ENCODE measurements around the gene LBHD2. TPM values are rescaled to one million over a fixed set of nuclear protein-coding genes. Genes with fewer than 3 reads are reported as not detected.
"Not testable (repeated sequence)": the region's sequence is repeated elsewhere in the genome, so short reads cannot be mapped to it uniquely, and the experiment has no call there.

Gene LBHD2
- total RNA-seq, 1 donor from 2014 or later: not detected

GRCh38 chr14:103043257-103044015, 40.6 kb upstream of the LBHD2 start:
- Histone ChIP-seq H3K9ac (ENCODE audit: low read length) (no peak overlapping the region), H4K20me1 (ENCODE audit: insufficient read depth, low read length) (peaks cover 93% of the 10 kb centered on the region), H3K9me3 (ENCODE audit: insufficient read depth, low read depth, low read length) (no peaks in the 10 kb centered on the region), H3K4me2 (ENCODE audit: low read length) (no peak overlapping the region), H3K27ac (ENCODE audit: low read depth, low read length) (no peak overlapping the region), H3K36me3 (ENCODE audit: insufficient read depth, low read length) (peaks cover 2% of the 10 kb centered on the region), H2AFZ (ENCODE audit: low read depth, low read length) (no peak overlapping the region), H3K27me3 (ENCODE audit: insufficient read depth, low read length) (no peaks in the 10 kb centered on the region), H3K4me1 (ENCODE audit: insufficient read depth, low read length) (no peaks in the 10 kb centered on the region), H3K4me3 (ENCODE audit: insufficient read depth, low read depth, low read length) (no peak overlapping the region), H3K79me2 (ENCODE audit: insufficient read depth, low read length) (peaks cover 98% of the 10 kb centered on the region)
- Mint-ChIP-seq H3K27ac (ENCODE audit: unreplicated experiment) (no peak overlapping the region), H3K4me1 (ENCODE audit: low read depth, unreplicated experiment) (peaks cover 14% of the 10 kb centered on the region), H3K36me3 (ENCODE audit: low read depth, unreplicated experiment) (peaks cover 22% of the 10 kb centered on the region), H3K4me3 (ENCODE audit: unreplicated experiment) (no peak overlapping the region), H3K9me3 (ENCODE audit: unreplicated experiment) (no peaks in the 10 kb centered on the region), H3K27me3 (ENCODE audit: low read depth, unreplicated experiment) (no peaks in the 10 kb centered on the region)
- TF ChIP-seq EZH2 (IDR thresholded peaks at IDR 0.05; ENCODE audit: insufficient read depth, low read length) (no peak), CTCF (IDR thresholded peaks at IDR 0.05; ENCODE audit: insufficient read depth, low read depth, low read length) (no peak)
- FAIRE-seq (no peak), DNase-seq (ENCODE audit: low read depth) (no peak)

- no peak for FAIRE-seq
- TF ChIP-seq CTCF (IDR thresholded peaks at IDR 0.05; ENCODE audit: insufficient read depth, low read depth, low read length) (no peak), EZH2 (IDR thresholded peaks at IDR 0.05; ENCODE audit: insufficient read depth, low read length) (no peak)
- Mint-ChIP-seq H3K27me3 (ENCODE audit: low read depth, unreplicated experiment) (no peaks in the 10 kb centered on the region), H3K36me3 (ENCODE audit: low read depth, unreplicated experiment) (peaks cover 22% of the 10 kb centered on the region), H3K27ac (ENCODE audit: unreplicated experiment) (no peak overlapping the region), H3K4me3 (ENCODE audit: unreplicated experiment) (peak overlapping the region; percentile 8), H3K4me1 (ENCODE audit: low read depth, unreplicated experiment) (peaks cover 16% of the 10 kb centered on the region), H3K9me3 (ENCODE audit: unreplicated experiment) (no peaks in the 10 kb centered on the region)
- Histone ChIP-seq H3K27me3 (ENCODE audit: insufficient read depth, low read length) (no peaks in the 10 kb centered on the region), H3K4me1 (ENCODE audit: insufficient read depth, low read length) (no peaks in the 10 kb centered on the region), H3K9ac (ENCODE audit: low read length) (no peak overlapping the region), H2AFZ (ENCODE audit: low read depth, low read length) (no peak overlapping the region), H3K27ac (ENCODE audit: low read depth, low read length) (no peak overlapping the region), H3K4me2 (ENCODE audit: low read length) (peak overlapping the region; percentile 13), H3K9me3 (ENCODE audit: insufficient read depth, low read depth, low read length) (no peaks in the 10 kb centered on the region), H3K36me3 (ENCODE audit: insufficient read depth, low read length) (peaks cover 2% of the 10 kb centered on the region), H4K20me1 (ENCODE audit: insufficient read depth, low read length) (peaks cover 95% of the 10 kb centered on the region), H3K79me2 (ENCODE audit: insufficient read depth, low read length) (peaks cover 97% of the 10 kb centered on the region), H3K4me3 (ENCODE audit: insufficient read depth, low read depth, low read length) (no peak overlapping the region)
- no peak for DNase-seq (ENCODE audit: low read depth)
Observed at GRCh38 chr14:103045371-103045869, 38.6 kb upstream of the LBHD2 start.

GRCh38 chr14:103047453-103047852, 36.6 kb upstream of the LBHD2 start:
- H3K9me3 Mint-ChIP-seq (ENCODE audit: unreplicated experiment); H3K9me3 ChIP-seq (ENCODE audit: insufficient read depth, low read depth, low read length); DNase-seq (ENCODE audit: low read depth); H3K4me3 ChIP-seq (ENCODE audit: insufficient read depth, low read depth, low read length); H3K27ac ChIP-seq (ENCODE audit: low read depth, low read length); H3K4me1 ChIP-seq (ENCODE audit: insufficient read depth, low read length); H3K36me3 ChIP-seq (ENCODE audit: insufficient read depth, low read length); H2AFZ ChIP-seq (ENCODE audit: low read depth, low read length); H3K27me3 Mint-ChIP-seq (ENCODE audit: low read depth, unreplicated experiment); H3K27ac Mint-ChIP-seq (ENCODE audit: unreplicated experiment); H3K4me3 Mint-ChIP-seq (ENCODE audit: unreplicated experiment); FAIRE-seq; H3K4me2 ChIP-seq (ENCODE audit: low read length); H3K9ac ChIP-seq (ENCODE audit: low read length); H3K27me3 ChIP-seq (ENCODE audit: insufficient read depth, low read length): not testable (repeated sequence)
- Mint-ChIP-seq H3K36me3 (ENCODE audit: low read depth, unreplicated experiment) (peaks cover 10% of the 10 kb centered on the region), H3K4me1 (ENCODE audit: low read depth, unreplicated experiment) (peaks cover 18% of the 10 kb centered on the region)
- Histone ChIP-seq H4K20me1 (ENCODE audit: insufficient read depth, low read length) (peaks cover 94% of the 10 kb centered on the region), H3K79me2 (ENCODE audit: insufficient read depth, low read length) (peaks cover 98% of the 10 kb centered on the region)

Measured in astrocyte (in vitro differentiated cells and primary cell).